ENCODE results near the gene C11orf24.

DNA sequence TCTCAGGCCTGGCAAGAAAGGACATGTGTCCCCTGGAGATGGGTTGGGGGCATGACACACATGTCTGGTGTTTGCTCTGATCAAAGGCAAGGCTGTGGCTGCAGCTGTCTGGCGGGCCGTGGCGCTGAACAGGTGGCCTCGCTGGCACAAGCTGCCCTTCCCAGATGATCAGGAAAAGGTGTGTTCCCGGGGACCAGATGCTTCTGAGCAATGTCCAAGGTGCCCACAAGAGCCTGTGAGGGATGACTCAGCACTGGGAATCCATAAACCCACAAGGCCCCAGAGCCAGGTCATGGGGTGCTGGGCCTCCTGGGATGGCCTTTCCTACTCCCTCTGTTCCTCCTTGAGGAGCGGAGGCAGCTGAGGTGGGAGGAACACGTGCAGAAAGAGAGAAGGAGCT is 30.9 kb upstream of the C11orf24 start:
- TF ChIP-seq PPARA (CRISPR knock-in tag; IDR thresholded peaks at IDR 0.05; ENCODE audit: borderline replicate concordance) (no peak), CSDC2 (CRISPR knock-in tag; IDR thresholded peaks at IDR 0.05) (no peak), ARNTL (CRISPR knock-in tag; IDR thresholded peaks at IDR 0.05; ENCODE audit: borderline replicate concordance, low read depth) (no peak), ZFP3 (CRISPR knock-in tag; IDR thresholded peaks at IDR 0.05) (no peak)
- TF ChIP-seq, protein P1, sequence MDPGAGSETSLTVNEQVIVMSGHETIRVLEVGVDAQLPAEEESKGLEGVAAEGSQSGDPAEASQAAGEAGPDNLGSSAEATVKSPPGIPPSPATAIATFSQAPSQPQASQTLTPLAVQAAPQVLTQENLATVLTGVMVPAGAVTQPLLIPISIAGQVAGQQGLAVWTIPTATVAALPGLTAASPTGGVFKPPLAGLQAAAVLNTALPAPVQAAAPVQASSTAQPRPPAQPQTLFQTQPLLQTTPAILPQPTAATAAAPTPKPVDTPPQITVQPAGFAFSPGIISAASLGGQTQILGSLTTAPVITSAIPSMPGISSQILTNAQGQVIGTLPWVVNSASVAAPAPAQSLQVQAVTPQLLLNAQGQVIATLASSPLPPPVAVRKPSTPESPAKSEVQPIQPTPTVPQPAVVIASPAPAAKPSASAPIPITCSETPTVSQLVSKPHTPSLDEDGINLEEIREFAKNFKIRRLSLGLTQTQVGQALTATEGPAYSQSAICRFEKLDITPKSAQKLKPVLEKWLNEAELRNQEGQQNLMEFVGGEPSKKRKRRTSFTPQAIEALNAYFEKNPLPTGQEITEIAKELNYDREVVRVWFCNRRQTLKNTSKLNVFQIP (CRISPR knock-in tag; IDR thresholded peaks at IDR 0.05; ENCODE audit: borderline replicate concordance, low read depth) = no peak
- TF ChIP-seq, protein P2, sequence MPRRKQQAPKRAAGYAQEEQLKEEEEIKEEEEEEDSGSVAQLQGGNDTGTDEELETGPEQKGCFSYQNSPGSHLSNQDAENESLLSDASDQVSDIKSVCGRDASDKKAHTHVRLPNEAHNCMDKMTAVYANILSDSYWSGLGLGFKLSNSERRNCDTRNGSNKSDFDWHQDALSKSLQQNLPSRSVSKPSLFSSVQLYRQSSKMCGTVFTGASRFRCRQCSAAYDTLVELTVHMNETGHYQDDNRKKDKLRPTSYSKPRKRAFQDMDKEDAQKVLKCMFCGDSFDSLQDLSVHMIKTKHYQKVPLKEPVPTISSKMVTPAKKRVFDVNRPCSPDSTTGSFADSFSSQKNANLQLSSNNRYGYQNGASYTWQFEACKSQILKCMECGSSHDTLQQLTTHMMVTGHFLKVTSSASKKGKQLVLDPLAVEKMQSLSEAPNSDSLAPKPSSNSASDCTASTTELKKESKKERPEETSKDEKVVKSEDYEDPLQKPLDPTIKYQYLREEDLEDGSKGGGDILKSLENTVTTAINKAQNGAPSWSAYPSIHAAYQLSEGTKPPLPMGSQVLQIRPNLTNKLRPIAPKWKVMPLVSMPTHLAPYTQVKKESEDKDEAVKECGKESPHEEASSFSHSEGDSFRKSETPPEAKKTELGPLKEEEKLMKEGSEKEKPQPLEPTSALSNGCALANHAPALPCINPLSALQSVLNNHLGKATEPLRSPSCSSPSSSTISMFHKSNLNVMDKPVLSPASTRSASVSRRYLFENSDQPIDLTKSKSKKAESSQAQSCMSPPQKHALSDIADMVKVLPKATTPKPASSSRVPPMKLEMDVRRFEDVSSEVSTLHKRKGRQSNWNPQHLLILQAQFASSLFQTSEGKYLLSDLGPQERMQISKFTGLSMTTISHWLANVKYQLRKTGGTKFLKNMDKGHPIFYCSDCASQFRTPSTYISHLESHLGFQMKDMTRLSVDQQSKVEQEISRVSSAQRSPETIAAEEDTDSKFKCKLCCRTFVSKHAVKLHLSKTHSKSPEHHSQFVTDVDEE (CRISPR knock-in tag; IDR thresholded peaks at IDR 0.05) = no peak

All from SK-N-SH treated with all-trans-retinoic acid at 6 μM for 48 hours (cell line).